Fibroblast of upper back skin (primary cell): ENCODE data around the gene SPON1.

ENCODE experiments used
- DNase-seq: peaks from one replicate; pipeline ENCODE4 v3.0.0-alpha.2; 2013

SPON1 gene

GRCh38 chr11:14202251-14203196 lies 240.0 kb downstream of the SPON1 start:
- DNase-seq, result no peak

- no peak for DNase-seq
These were observed 240.8 kb downstream of the SPON1 start for GRCh38 chr11:14203321-14203720.

- no peak for DNase-seq
These were observed 250.5 kb downstream of the SPON1 start for GRCh38 chr11:14212986-14213385.

- DNase-seq, result no peak
These were observed 256.2 kb downstream of the SPON1 start for GRCh38 chr11:14218728-14219127.

- no peak for DNase-seq
These were observed 261.2 kb downstream of the SPON1 start for GRCh38 chr11:14223636-14224288.

- no peak for DNase-seq
These were observed 261.9 kb downstream of the SPON1 start for GRCh38 chr11:14224395-14224794.

- DNase-seq, result no peak
These were observed 263.1 kb downstream of the SPON1 start for GRCh38 chr11:14225666-14226065.

GRCh38 chr11:14228356-14228755 lies 265.8 kb downstream of the SPON1 start:
- DNase-seq, result no peak

- no peak for DNase-seq
These were observed 266.9 kb downstream of the SPON1 start for GRCh38 chr11:14229472-14229871.

GRCh38 chr11:14230407-14230806 lies 267.9 kb downstream of the SPON1 start:
- no peak for DNase-seq

GRCh38 chr11:14232652-14233051 lies 270.1 kb downstream of the SPON1 start:
- DNase-seq, result no peak

- DNase-seq, result no peak
These were observed 271.9 kb downstream of the SPON1 start for GRCh38 chr11:14234446-14234845.

- no peak for DNase-seq
These were observed 273.2 kb downstream of the SPON1 start for GRCh38 chr11:14235701-14236100.

GRCh38 chr11:14237444-14237961 lies 275.0 kb downstream of the SPON1 start:
- no peak for DNase-seq

- DNase-seq, result no peak
These were observed 277.7 kb downstream of the SPON1 start for GRCh38 chr11:14240221-14240620.

GRCh38 chr11:14240951-14241350 lies 278.4 kb downstream of the SPON1 start:
- no peak for DNase-seq

GRCh38 chr11:14242187-14242586 lies 279.7 kb downstream of the SPON1 start:
- no peak for DNase-seq

- DNase-seq, result no peak
These were observed 280.2 kb downstream of the SPON1 start for GRCh38 chr11:14242733-14243132.

GRCh38 chr11:14244926-14245325 lies 282.4 kb downstream of the SPON1 start:
- DNase-seq, result no peak

GRCh38 chr11:14245444-14245843 lies 282.9 kb downstream of the SPON1 start:
- no peak for DNase-seq

- DNase-seq, result no peak
These were observed 286.1 kb downstream of the SPON1 start for GRCh38 chr11:14248580-14248981.

GRCh38 chr11:14249121-14249963 lies 286.8 kb downstream of the SPON1 start:
- peak; percentile 56 for DNase-seq

GRCh38 chr11:14251754-14252153 lies 289.2 kb downstream of the SPON1 start:
- DNase-seq, result no peak
